Activated T-helper 1 cell treated with Interleukin-2 at 50 U/mL for 16 hours (primary cell): ENCODE results near the gene VWA5B1.
"Not testable (repeated sequence)": the region's sequence is repeated elsewhere in the genome, so short reads cannot be mapped to it uniquely, and the experiment has no call there.

Experiments used
- DNase-seq: peaks from one replicate; pipeline ENCODE4 v3.0.0-alpha.2; 2020; ENCODE audit warnings: low read depth

VWA5B1 gene

DNA sequence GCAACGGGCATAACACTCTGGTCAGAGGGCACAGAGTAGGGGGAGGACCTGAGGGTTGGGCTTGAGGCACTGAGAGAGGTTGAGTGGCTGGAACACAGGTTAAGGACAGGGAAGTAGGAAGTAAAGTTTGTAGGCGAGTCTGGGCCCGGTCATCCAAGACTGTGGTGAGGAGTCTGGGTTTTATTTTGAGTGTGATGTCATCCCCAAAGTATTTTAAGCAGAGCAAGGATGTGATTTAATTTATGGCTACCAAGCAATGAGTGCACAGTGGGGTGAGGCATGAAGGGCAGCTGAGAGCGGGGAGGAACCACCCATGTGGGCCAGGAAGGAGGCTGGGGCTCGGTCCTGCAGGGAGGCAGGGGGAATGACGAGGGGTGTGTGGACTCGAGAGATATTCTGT lies 11.2 kb upstream of the VWA5B1 start:
- no peak for DNase-seq

GRCh38 chr1:20280341-20280740 lies 10.3 kb upstream of the VWA5B1 start:
- no peak for DNase-seq

DNA sequence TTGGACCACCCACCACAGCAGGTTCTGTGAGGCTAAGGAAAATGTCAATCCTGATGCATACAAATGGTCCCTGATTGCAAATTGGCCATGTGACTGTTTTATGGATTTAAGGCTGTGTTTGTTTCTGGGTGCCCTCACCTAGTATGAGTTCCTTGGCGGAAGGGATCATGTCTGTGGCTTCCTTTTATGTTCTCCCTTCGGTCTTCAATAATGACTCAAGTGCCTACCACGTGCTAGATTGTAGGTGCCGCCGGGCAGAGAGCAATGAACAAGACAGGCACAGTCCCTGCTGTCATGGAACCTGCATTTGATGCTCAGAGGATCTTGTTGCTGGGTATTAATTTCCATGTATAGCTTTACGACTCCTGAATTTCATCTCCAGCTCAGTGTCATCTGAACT lies 9.8 kb upstream of the VWA5B1 start:
- DNase-seq, result no peak

- no peak for DNase-seq
These were observed 8.9 kb upstream of the VWA5B1 start for GRCh38 chr1:20281801-20282200.

- no peak for DNase-seq
These were observed 8.1 kb upstream of the VWA5B1 start for GRCh38 chr1:20282533-20282932.

DNA sequence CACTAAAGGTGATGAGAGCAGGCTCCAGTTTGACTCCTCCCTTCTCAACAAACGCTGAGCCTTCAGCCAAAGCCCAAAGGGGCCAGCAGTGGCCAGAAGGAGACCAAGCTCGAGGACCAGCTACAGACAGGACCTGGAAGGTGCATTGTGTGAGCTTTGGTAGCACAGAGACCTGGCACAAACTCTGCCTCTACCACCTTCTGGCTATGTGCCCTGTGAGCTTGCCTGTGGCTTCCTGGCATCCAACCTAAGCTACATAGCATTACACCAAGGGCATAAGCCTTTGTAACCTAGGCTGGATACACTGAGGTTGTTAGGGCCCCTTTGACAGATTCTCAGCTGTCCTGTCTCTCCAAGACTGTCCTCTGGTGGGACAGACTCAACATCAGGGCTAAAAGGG lies 6.6 kb upstream of the VWA5B1 start:
- no peak for DNase-seq

GRCh38 chr1:20284625-20285024 lies 6.0 kb upstream of the VWA5B1 start:
- no peak for DNase-seq

DNA sequence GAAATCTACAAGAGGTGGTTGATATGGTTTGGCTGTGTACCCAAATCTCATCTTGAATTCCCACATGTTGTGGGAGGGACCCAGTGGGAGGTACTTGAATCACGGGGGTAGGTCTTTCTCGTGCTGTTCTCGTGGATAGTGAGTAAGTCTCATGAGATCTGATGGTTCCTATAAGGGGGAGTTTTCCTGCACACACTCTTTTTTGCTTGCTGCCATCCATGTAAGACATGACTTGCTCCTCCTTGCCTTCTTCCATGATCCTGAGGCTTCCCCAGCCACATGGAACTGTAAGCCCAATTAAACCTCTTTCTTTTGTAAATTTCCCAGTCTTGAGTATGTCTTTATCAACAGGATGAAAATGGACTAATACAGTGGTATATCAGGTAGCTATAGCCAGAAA lies 5.2 kb upstream of the VWA5B1 start:
- no peak for DNase-seq

DNA sequence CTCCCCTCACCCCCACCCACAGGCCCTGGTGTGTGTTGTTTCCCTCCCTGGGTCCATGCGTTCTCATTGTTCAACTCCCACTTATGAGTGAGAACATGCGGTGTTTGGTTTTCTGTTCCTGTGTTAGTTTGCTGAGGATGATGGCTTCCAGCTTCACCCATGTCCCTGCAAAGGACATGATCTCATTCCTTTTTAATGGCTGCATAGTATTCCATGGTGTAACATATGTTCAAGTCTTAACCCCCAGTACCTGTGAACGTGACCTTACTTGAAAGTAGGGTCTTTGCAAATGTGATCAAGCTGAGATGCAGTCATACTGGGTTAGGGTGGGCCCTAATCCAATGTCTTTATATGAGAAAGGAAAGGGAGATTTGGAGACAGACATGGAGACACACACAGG lies 3.0 kb upstream of the VWA5B1 start:
- not testable (repeated sequence) for DNase-seq

GRCh38 chr1:20291645-20292084 lies 990 bp downstream of the VWA5B1 start:
- no peak for DNase-seq

DNA sequence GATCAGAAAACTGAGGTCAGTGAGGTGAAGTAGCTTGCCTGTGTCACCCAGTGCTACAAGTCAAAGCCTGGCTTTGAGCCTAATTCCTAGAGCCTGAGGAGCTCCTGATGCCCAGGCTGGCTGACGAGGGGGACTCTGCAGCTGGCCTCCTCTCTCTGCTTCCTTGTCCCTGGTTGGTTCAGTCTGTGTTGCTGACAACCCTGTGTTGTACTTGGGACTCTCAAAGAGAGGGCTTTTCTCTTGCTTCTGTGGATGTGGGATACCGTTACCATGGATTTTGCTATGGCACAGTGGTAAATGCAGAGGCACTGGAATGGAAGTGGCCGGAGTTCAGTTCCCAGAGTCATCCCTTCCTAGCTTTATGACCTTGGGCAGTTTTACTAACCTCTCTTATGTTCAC lies 8.0 kb downstream of the VWA5B1 start:
- DNase-seq, result no peak

DNA sequence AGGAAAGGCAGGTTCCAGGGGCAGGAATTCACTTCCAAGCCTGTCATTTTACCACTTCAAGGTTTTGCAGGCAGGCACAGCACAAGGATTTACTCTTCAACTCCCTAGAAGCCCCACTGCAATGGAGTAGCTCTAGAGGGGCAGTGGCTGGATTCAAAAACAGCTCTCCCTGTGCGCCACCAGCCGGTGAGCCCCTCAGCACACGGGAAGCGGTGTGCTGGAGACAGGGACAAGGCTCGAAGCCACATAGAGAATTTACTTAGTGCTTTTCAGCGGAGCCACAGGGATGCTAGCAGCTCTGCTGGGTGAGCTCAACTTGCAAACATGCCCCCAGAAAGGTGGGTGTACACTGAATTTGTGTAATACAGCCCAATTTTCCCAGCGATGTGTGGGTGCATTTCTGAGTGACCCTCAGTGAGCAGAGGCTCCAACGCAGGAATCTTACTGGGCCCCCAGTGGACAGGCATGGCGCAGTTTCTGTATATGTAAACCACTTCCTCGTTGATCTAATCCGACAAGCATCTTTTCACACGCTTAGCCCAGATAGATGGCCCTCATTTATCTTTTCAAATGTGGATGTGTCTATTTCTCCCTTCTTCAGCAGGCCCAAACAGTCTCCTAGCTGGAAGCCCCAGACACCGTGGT lies 10.9 kb downstream of the VWA5B1 start:
- no peak for DNase-seq

- no peak for DNase-seq
These were observed 11.4 kb downstream of the VWA5B1 start for GRCh38 chr1:20302108-20302471.

GRCh38 chr1:20307026-20307425 lies 16.4 kb downstream of the VWA5B1 start:
- no peak for DNase-seq

GRCh38 chr1:20308569-20308968 lies 17.9 kb downstream of the VWA5B1 start:
- no peak for DNase-seq

GRCh38 chr1:20311289-20311688 lies 20.6 kb downstream of the VWA5B1 start:
- no peak for DNase-seq

DNA sequence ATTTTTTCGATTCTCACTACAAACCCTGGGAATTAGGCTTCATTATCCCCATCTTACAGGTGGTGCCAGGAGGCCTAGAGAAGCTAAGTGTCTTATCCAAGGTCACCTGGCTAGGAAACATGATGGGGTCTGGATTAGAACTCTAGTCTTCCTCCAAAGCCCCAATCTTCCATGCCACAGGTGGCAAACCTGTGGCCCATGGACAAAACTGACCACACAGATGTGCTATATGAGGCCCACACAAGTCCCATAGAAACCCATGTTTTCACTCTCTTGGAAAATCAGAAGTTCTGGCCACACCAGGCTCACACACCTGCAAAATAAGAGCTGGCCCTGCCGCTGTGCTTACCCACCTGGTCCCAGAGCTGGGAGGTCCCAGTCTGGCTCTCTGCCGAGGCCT lies 21.6 kb downstream of the VWA5B1 start:
- no peak for DNase-seq

- DNase-seq, result no peak
These were observed 22.1 kb downstream of the VWA5B1 start for GRCh38 chr1:20312818-20313217.

GRCh38 chr1:20317471-20317870 lies 26.8 kb downstream of the VWA5B1 start:
- no peak for DNase-seq

DNA sequence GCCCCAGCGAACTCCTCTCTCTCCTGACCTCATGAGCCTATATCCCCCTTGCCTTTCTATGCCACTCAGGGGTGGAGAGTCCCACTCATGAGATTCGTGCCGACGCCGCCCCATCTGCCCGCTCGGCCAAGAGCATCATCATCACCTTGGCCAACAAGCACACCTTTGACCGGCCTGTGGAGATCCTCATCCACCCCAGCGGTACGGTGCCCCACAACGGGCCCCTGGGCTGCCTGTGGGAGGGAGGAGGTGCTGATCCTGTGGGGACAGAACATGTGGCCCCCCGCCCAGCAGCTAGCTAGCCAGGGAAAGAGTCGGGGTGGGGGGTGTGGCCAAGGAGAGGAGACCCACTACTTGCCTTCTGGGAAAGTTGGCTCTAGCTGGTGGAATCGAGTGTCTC lies 27.8 kb downstream of the VWA5B1 start:
- DNase-seq, result no peak

DNA sequence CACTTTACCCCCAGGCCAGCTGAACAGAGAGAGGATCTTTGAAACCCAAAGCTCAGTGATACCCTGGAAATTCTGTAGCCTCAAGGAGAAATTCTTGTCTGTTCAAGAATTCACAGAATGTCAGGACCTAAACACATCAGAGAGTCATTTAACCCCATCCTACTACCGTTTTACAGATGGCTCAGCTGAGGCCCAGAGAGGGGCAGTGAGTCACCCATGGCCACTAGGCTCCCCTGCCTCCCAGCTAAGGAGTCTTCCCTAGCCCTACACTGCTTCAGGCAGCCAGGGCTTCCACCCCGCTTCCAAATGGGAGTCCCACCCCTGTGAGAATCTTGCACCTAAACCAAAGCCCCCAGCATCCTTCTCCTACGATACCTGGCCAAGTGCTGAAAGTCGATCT lies 28.3 kb downstream of the VWA5B1 start:
- no peak for DNase-seq

DNA sequence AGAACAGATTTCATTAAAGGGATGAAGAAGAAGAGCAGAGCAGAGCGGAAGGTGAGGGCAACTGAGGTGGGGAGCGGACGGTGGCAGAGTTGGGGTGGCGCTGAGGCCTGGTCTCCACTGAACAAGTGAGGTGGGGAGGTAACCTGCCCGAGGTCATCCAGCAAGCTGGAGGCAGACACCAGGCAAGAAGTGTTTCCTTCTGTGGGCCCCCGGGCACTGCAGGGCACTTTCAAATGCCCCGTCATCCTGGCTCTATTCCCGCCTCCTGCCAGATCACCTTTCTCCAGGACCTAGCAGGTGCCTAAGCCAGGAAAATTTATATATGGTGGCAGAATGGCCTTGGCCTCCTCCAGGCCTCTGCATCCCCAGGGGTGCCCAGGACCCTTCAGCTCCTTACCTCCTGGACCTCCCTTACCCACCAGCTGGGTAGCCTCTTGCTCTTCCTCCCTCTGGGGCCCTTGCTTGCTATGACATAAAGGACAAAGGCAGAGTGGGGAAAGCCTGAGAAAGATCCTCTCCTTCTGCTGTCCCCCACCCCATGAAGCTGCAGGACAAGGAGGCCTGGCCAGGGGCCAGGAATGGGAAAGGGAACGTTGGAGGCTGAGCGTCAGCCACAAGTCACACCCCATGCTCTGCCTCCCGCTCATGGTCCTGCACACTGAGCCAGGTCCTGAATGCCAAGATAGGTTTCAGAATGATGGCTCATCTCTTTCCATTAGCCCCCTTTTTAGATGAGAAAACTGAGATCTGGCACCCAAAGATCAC lies 29.0 kb downstream of the VWA5B1 start:
- DNase-seq, result no peak

DNA sequence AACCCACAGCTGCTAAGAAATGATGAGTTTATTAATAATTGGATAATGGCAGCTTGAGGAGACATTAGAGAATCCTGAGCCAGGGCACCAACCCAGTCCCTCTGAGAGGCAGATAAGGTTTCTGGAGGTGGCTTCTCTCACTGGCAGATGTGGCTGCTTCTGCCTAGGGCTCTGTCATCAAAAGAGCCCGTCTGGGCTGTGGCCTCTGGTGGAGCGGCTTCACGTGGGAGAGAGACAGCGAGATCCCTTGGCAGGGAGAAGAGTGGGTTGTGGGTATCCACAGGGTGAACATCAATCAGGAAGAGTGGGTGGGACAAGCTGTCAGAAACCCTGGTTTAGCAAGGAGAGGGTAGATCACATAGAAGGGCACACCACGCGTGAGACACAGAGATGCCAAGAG lies 30.0 kb downstream of the VWA5B1 start:
- no peak for DNase-seq

DNA sequence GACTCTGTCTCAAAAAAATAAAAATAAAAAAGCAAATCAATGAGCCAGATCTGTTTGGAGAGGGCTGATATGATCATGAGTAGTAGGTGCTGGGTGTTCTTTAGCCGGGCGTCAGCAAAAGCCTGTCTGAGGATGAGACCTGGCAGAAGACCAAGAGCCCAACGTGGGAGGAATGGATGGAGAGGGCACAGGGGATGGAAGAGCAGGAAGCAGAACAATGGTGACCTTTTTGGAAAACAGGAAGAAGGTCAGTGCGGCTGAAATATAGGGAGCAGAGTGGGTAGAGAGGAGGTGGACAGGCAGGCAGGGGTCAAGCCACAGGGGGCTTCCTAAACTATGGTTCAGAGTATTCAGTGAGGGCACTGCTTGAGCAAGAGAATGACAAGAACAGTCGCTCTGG lies 30.9 kb downstream of the VWA5B1 start:
- DNase-seq, result no peak
